ENCODE measurements around the gene DUSP5. TPM values are rescaled to one million over a fixed set of nuclear protein-coding genes. Genes with fewer than 3 reads are reported as not detected.
A peak's percentile ranks its signal among the peaks of the same experiment; 100 is the strongest.

DUSP5 gene
- total RNA-seq (2.0 TPM), polyA plus RNA-seq (ENCODE audit: insufficient read depth in 1 of 8, insufficient read length in 8 of 8, low replicate concordance in 1 of 8) (1 to 10 TPM; 2.6 to 4.4 (median 3.0) TPM)
- long read RNA-seq, donor 1 = 0 reads
- long read RNA-seq, donor 2 = 0 reads
- long read RNA-seq, donor 3, partial matches to known transcripts = 0 of 4 reads
- long read RNA-seq, donor 3, other reads (novel, unspliced or antisense) = 0 of 4 reads
- long read RNA-seq, donor 4, transcript DUSP5-201 (4 exons, 2,557 nt) = major isoform, 7 of 7 reads
- long read RNA-seq, donor 4, partial matches to known transcripts = 0 of 7 reads
- long read RNA-seq, donor 4, other reads (novel, unspliced or antisense) = 0 of 7 reads
- long read RNA-seq, donor 5, partial matches to known transcripts = 0 of 1 reads
- long read RNA-seq, donor 5, other reads (novel, unspliced or antisense) = 0 of 1 reads
- long read RNA-seq, donor 6, partial matches to known transcripts = 0 of 2 reads
- long read RNA-seq, donor 6, other reads (novel, unspliced or antisense) = 0 of 2 reads
- long read RNA-seq, donor 7, partial matches to known transcripts = 0 of 3 reads
- long read RNA-seq, donor 7, other reads (novel, unspliced or antisense) = 0 of 3 reads
- long read RNA-seq, donor 8, partial matches to known transcripts = 0 of 1 reads
- long read RNA-seq, donor 8, other reads (novel, unspliced or antisense) = 0 of 1 reads
- long read RNA-seq, donor 9 = 0 reads
- long read RNA-seq, donor 10, partial matches to known transcripts = 0 of 3 reads
- long read RNA-seq, donor 10, other reads (novel, unspliced or antisense) = 0 of 3 reads
- long read RNA-seq, donor 11, partial matches to known transcripts = 0 of 3 reads
- long read RNA-seq, donor 11, other reads (novel, unspliced or antisense) = 0 of 3 reads

DNA sequence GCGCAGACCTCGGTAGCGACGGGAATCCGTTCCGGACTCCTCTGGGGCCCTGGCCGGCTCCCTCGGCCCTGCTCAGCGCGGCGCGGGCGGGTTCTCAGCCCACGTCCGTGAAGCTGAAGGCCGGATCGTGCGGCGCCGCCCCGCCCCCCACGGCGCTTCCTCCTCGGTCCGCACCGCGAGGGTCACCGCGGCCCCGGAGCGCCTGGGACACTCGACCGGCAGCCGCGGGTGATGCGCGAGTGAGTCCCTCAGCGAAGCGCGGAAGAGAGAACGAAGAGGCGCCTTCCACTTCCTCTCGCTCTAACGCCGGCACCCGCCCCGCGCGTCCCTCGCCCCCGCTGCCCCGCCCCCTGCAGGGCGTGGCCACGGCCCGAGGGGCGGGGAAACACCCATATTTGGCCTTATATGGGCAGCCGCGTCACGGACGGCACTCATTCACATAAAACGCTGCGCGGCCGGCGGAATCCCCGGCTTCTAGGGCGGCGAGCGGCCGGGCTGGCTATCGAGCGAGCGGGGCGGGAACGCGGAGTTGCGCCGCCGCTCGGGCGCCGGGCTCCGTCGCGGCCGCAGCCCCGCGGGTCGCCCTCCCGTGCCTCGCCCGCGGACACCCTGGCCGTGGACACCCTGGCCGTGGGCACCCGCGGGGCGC lies at the start of gene DUSP5:
Gene DUSP5 (plus strand): TSS at position 470 of the 649 bp plus-strand sequence. CDS start 215 bp downstream, outside the sequence.
- peak within 1 kb of the TSS; percentile 69 for H3K27ac ChIP-seq (ENCODE audit: low read length)
- WGBS (ENCODE audit: insufficient coverage) = under 1% methylated on average over 98 of the region's 98 CpGs
- H3K4me1 ChIP-seq (ENCODE audit: control insufficient read depth, insufficient read depth, low read length) = peaks cover 41% of the 10 kb centered on the region
- peaks cover 45% of the 10 kb centered on the region for H3K27me3 ChIP-seq (ENCODE audit: control insufficient read depth, insufficient read depth, low read length)
- DNase-seq = peak; percentile 98
- no peaks in the 10 kb centered on the region for H3K9me3 ChIP-seq (replicated peaks; ENCODE audit: control insufficient read depth, low read depth, low read length)
- H3K4me3 ChIP-seq (ENCODE audit: low read length) = peak within 1 kb of the TSS; percentile 61
- no peaks in the 10 kb centered on the region for H3K36me3 ChIP-seq (ENCODE audit: control insufficient read depth, insufficient read depth, low read length)

DNA sequence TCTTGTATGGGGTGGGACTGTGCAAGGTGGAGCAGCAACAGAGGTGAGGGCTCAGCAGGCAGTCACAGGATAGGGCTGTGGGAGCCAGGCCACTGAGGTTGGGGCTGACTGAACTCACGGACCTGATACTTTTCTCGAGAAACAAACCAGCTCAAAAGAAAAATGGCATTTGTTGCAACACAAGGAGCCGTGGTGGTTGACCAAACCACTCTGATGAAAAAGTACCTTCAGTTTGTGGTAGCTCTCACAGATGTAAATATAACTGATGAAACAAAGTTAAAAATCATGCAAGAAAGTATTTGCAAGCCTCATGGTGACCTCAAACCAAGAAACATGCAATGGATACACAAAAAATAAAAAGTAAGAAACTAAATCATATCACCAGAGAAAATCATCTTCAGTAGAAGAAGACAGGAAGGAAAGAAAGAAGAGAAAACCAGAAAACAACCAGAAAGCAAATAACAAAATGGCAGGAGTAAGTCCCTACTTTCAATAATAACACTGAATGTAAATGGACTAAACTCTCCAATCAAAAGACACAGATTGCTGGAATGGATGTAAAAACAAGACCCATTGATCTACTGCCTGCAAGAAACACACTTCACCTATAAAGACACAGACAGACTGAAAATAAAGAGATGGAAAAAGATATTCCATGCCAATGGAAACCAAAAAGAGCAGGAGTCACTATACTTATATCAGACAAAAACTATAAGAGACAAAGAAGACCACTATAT lies 48.9 kb upstream of the DUSP5 start:
- Histone ChIP-seq H3K27me3 (ENCODE audit: control insufficient read depth, insufficient read depth, low read length) (no peaks in the 10 kb centered on the region), H3K9me3 (replicated peaks; ENCODE audit: control insufficient read depth, low read depth, low read length) (no peaks in the 10 kb centered on the region), H3K36me3 (ENCODE audit: control insufficient read depth, insufficient read depth, low read length) (no peaks in the 10 kb centered on the region), H3K4me1 (ENCODE audit: control insufficient read depth, insufficient read depth, low read length) (peaks cover 11% of the 10 kb centered on the region), H3K4me3 (ENCODE audit: low read length) (no peak overlapping the region), H3K27ac (ENCODE audit: low read length) (no peak overlapping the region)
- 100% methylated on average over 1 of the region's 3 CpGs for WGBS (ENCODE audit: insufficient coverage)
- DNase-seq = no peak

DNA sequence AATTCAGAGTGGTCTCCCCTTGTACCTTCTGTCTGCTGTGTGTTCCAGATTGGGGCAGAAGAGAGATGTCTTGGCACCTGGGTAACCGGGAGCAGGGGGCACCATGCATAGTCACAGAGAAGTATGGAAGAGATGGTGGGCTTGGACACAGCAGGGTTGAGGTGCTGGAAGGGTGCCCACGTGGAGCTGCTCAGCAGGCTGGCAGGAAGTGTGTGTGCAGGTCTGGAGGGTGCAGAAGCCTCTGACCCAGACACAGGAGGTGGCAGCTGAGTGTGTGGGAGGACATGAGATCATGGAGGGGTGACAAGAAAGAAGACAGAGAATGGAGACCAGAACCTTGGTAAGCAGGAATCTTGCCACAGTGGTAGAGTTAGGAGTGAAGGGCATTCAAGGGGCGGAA lies 42.3 kb upstream of the DUSP5 start:
- Histone ChIP-seq H3K4me3 (ENCODE audit: low read length) (no peak overlapping the region), H3K36me3 (ENCODE audit: control insufficient read depth, insufficient read depth, low read length) (no peaks in the 10 kb centered on the region), H3K27me3 (ENCODE audit: control insufficient read depth, insufficient read depth, low read length) (no peaks in the 10 kb centered on the region), H3K4me1 (ENCODE audit: control insufficient read depth, insufficient read depth, low read length) (peaks cover 29% of the 10 kb centered on the region), H3K9me3 (replicated peaks; ENCODE audit: control insufficient read depth, low read depth, low read length) (no peaks in the 10 kb centered on the region), H3K27ac (ENCODE audit: low read length) (no peak overlapping the region)
- DNase-seq = no peak
- 45% methylated on average over 3 of the region's 3 CpGs for WGBS (ENCODE audit: insufficient coverage)

DNA sequence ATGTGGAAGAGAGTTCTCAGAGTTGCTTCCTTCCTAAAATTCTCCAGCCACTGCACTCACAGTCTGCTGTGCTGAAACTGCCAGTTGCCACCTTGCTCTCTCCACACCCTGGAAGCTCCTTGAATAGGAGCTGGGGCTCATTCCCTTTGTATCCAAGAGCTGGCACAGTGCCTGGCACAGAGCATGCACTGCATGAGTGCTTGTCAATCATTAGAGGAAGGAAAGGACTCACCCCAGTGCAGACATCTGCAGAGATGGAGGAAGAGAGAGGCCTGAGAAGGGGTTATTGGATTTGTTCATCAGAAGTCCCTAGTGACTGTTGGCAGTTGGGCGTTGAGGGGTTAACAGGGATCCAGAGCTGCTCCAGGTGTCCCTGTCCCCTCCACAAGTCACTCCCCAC lies 41.7 kb upstream of the DUSP5 start:
- WGBS (ENCODE audit: insufficient coverage) = no CpG with 5 or more reads among the region's 1 CpG
- peak; percentile 69 for DNase-seq

DNA sequence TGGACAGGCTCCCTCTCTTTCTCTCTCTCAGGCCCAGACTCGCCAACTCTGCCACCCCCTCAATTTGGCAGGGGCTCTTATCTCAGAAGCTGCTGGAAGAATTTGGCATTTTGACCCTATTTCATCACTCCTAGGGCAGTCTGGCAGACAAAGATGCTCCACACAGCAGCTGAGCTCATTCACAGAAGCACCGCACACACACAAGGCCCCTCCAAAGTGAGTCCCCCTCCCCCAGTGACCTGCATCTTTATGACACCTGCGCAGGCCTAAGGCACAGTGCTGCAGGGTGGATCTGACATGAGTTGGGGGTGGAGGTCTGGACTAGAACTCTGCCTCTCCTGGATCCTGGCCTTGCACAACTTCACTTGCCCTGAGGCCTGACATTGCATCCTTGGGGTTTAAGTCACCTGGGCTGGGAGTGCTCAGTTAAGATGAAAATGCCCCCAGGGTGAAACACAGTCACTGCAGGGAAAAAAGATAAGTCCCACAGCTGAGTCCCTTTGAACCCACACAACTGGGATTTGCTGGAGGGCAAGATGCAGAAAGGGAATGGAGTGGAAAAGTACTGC lies 41.1 kb upstream of the DUSP5 start:
- H3K27ac ChIP-seq (ENCODE audit: low read length) = no peak overlapping the region
- peaks cover 40% of the 10 kb centered on the region for H3K4me1 ChIP-seq (ENCODE audit: control insufficient read depth, insufficient read depth, low read length)
- H3K9me3 ChIP-seq (replicated peaks; ENCODE audit: control insufficient read depth, low read depth, low read length) = no peaks in the 10 kb centered on the region
- no peaks in the 10 kb centered on the region for H3K36me3 ChIP-seq (ENCODE audit: control insufficient read depth, insufficient read depth, low read length)
- no peaks in the 10 kb centered on the region for H3K27me3 ChIP-seq (ENCODE audit: control insufficient read depth, insufficient read depth, low read length)
- no peak for DNase-seq
- H3K4me3 ChIP-seq (ENCODE audit: low read length) = no peak overlapping the region
- 50% methylated on average over 1 of the region's 3 CpGs for WGBS (ENCODE audit: insufficient coverage)

More for the DNA sequence above, 41.7 kb upstream of the DUSP5 start:
- Histone ChIP-seq H3K9me3 (replicated peaks; ENCODE audit: control insufficient read depth, low read depth, low read length) (no peaks in the 10 kb centered on the region), H3K4me3 (ENCODE audit: low read length) (no peak overlapping the region), H3K4me1 (ENCODE audit: control insufficient read depth, insufficient read depth, low read length) (peaks cover 35% of the 10 kb centered on the region), H3K27ac (ENCODE audit: low read length) (no peak overlapping the region), H3K36me3 (ENCODE audit: control insufficient read depth, insufficient read depth, low read length) (no peaks in the 10 kb centered on the region), H3K27me3 (ENCODE audit: control insufficient read depth, insufficient read depth, low read length) (no peaks in the 10 kb centered on the region)

GRCh38 chr10:110457851-110458250 lies 39.9 kb upstream of the DUSP5 start:
- Histone ChIP-seq H3K9me3 (replicated peaks; ENCODE audit: control insufficient read depth, low read depth, low read length) (no peaks in the 10 kb centered on the region), H3K27me3 (ENCODE audit: control insufficient read depth, insufficient read depth, low read length) (no peaks in the 10 kb centered on the region), H3K27ac (ENCODE audit: low read length) (no peak overlapping the region), H3K36me3 (ENCODE audit: control insufficient read depth, insufficient read depth, low read length) (no peaks in the 10 kb centered on the region), H3K4me1 (ENCODE audit: control insufficient read depth, insufficient read depth, low read length) (peaks cover 48% of the 10 kb centered on the region), H3K4me3 (ENCODE audit: low read length) (no peak overlapping the region)
- 73% methylated on average over 5 of the region's 9 CpGs for WGBS (ENCODE audit: insufficient coverage)
- DNase-seq = no peak

DNA sequence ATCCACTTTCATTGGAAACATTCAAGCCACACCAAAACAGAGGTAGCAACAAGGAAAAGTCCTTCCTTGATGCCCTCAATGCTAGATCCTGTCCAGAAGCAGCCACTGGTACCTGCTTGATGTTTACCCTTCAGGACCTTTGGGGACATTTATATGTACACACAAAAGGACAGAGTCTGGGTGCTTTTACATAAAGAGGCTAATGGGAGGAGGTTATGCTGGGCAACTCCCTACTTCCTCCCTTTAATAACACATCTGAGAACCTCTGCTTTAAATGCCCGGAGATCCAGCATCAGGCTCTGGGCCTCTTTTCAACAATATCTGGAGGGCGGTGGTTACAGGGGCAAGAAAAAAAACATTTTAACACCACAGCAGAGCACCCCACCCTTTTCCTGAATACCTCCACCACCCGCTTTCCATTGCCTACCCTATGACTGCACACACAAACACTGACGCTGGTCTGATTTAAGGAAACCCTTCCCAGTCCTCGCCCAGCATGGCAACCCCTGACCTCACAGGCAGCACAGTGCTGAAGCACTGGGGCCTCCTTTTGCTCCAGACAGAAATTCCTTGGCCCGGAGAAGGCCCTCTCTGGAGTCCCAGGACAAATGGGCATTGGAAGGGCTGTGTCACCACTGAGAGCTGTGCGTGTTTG lies 39.3 kb upstream of the DUSP5 start:
- peaks cover 48% of the 10 kb centered on the region for H3K4me1 ChIP-seq (ENCODE audit: control insufficient read depth, insufficient read depth, low read length)
- H3K27ac ChIP-seq (ENCODE audit: low read length) = no peak overlapping the region
- DNase-seq = no peak
- no peaks in the 10 kb centered on the region for H3K27me3 ChIP-seq (ENCODE audit: control insufficient read depth, insufficient read depth, low read length)
- H3K4me3 ChIP-seq (ENCODE audit: low read length) = no peak overlapping the region
- 90% methylated on average over 7 of the region's 7 CpGs for WGBS (ENCODE audit: insufficient coverage)
- H3K36me3 ChIP-seq (ENCODE audit: control insufficient read depth, insufficient read depth, low read length) = no peaks in the 10 kb centered on the region
- H3K9me3 ChIP-seq (replicated peaks; ENCODE audit: control insufficient read depth, low read depth, low read length) = no peaks in the 10 kb centered on the region

DNA sequence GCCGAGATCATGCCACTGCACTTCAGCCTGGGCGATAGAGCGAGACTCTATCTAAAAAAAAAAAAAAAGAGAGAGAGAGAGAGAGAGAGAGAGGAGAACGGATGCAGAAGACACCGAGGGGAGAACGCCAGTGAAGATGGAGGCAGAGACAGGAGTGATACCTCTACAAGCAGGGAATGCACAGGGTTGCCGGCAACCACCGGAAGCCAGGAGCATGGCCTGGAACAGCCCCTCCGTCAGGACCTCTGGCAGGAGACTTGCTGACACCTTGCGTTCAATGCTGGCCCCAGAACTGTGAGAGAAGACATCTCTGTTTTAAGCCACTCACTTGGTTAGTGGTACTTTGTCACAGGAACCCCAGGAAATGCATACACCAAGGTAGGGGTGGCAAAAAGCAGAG lies 38.1 kb upstream of the DUSP5 start:
- H3K36me3 ChIP-seq (ENCODE audit: control insufficient read depth, insufficient read depth, low read length) = no peaks in the 10 kb centered on the region
- no peaks in the 10 kb centered on the region for H3K9me3 ChIP-seq (replicated peaks; ENCODE audit: control insufficient read depth, low read depth, low read length)
- no peak overlapping the region for H3K27ac ChIP-seq (ENCODE audit: low read length)
- peaks cover 48% of the 10 kb centered on the region for H3K4me1 ChIP-seq (ENCODE audit: control insufficient read depth, insufficient read depth, low read length)
- no peaks in the 10 kb centered on the region for H3K27me3 ChIP-seq (ENCODE audit: control insufficient read depth, insufficient read depth, low read length)
- WGBS (ENCODE audit: insufficient coverage) = 94% methylated on average over 6 of the region's 10 CpGs
- DNase-seq = no peak
- no peak overlapping the region for H3K4me3 ChIP-seq (ENCODE audit: low read length)
